OCI-LY3 (cell line): ENCODE data around the gene BRI3.

Experiments used
- H2AFZ ChIP-seq: fragments of 200-600, 300-600 bp; shearing (Covaris generic); 2 replicates; pipeline ENCODE4 v1.6.0; 2014; ENCODE audit warnings: antibody characterized with exemption, low read depth, low read length
- H3K27ac ChIP-seq: fragments of 200-600, 300-600 bp; sonication (generic); 2 replicates; pipeline ENCODE4 v1.5.1; 2014; ENCODE audit warnings: mild to moderate bottlenecking, low read length, moderate library complexity, mixed read lengths
- H3K27me3 ChIP-seq: fragments of 200-600, 300-600 bp; sonication (generic); 2 replicates; pipeline ENCODE4 v1.6.1; 2014; ENCODE audit warnings: low read depth, low read length, mixed read lengths
- H3K36me3 ChIP-seq: fragments of 200-600, 300-600 bp; sonication (generic); replicated peaks from 2 replicates; pipeline ENCODE3; 2014; ENCODE audit warnings: low read depth, low read length, mixed read lengths
- H3K4me1 ChIP-seq: fragments of 300-600, 200-600 bp; sonication (generic); 2 replicates; pipeline ENCODE4 v1.6.1; 2014; ENCODE audit warnings: low read length, mixed read lengths
- H3K4me2 ChIP-seq: fragments of 200-600, 300-600 bp; sonication (generic); 2 replicates; pipeline ENCODE4 v1.6.1; 2014; ENCODE audit warnings: low read length, mixed read lengths
- H3K4me3 ChIP-seq: fragments of 300-600, 200-600 bp; sonication (generic); 2 replicates; pipeline ENCODE4 v1.5.1; 2014; ENCODE audit warnings: antibody characterized with exemption, mild to moderate bottlenecking, low read length, moderate library complexity
- H3K79me2 ChIP-seq: fragments of 300-600, 200-600 bp; shearing (Covaris generic); 2 replicates; pipeline ENCODE4 v1.6.1; 2014; ENCODE audit warnings: mild to moderate bottlenecking, low read length, mixed read lengths
- H3K9ac ChIP-seq: fragments of 300-600, 200-600 bp; shearing (Covaris generic); 2 replicates; pipeline ENCODE4 v1.6.0; 2014; ENCODE audit warnings: mild to moderate bottlenecking, low read length, moderate library complexity
- H3K9me3 ChIP-seq: fragments of 200-600, 300-600 bp; shearing (Covaris generic); 2 replicates; pipeline ENCODE4 v1.6.1; 2014; ENCODE audit warnings: low read length, mixed read lengths; ENCODE audit not compliant: insufficient read depth
- H4K20me1 ChIP-seq: fragments of 200-600, 300-600 bp; sonication (generic); 2 replicates; pipeline ENCODE4 v1.6.1; 2016; ENCODE audit warnings: low read length, mixed read lengths; ENCODE audit not compliant: insufficient read depth
- EZH2phosphoT487 ChIP-seq: fragments of 200-600 bp; shearing (Covaris generic); IDR thresholded peaks from 2 replicates; pipeline ENCODE4 v1.6.1; 2018; ENCODE audit warnings: antibody characterized with exemption, mixed run types, low read depth
- TF ChIP-seq, protein P1 (sequence below): fragments of 200-600, 300-600 bp; sonication (generic); IDR thresholded peaks from 2 replicates; pipeline ENCODE4 v1.5.1; 2014; ENCODE audit warnings: antibody characterized with exemption, low read length, low read depth

Gene BRI3

DNA sequence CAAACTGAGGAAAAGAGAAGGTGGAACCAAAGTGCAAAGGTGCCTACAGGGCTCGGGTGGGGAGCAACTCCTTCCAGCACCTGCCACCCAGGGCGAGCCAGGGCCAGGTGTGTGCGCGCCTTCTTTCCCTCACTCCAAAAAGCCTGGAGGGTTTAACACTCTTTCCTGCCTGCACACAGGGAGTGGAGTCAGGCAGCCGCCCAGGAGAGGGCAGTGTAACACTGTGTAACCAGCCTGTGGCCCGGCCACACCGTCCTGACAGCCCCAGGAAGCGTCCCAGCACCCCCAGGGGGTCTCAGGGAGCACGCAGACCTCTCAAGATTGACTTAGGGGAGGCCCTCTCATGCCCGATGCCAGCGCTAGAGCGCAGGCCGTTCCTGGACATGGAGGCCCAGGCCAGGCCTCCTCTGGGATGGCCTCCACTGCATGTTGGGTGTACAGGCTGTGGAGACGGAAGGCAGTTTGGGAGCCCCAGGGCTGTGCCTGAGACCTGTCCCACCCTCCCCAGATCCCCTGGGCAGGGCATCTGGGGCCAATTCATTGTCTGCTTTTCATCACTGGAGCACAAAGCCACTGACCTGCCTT is 13.4 kb downstream of the BRI3 start:
- H3K27ac ChIP-seq = no peak overlapping the region
- peaks cover 20% of the 10 kb centered on the region for H4K20me1 ChIP-seq
- no peak overlapping the region for H2AFZ ChIP-seq
- H3K4me1 ChIP-seq = no peaks in the 10 kb centered on the region
- H3K27me3 ChIP-seq = no peaks in the 10 kb centered on the region
- TF ChIP-seq, protein P1, sequence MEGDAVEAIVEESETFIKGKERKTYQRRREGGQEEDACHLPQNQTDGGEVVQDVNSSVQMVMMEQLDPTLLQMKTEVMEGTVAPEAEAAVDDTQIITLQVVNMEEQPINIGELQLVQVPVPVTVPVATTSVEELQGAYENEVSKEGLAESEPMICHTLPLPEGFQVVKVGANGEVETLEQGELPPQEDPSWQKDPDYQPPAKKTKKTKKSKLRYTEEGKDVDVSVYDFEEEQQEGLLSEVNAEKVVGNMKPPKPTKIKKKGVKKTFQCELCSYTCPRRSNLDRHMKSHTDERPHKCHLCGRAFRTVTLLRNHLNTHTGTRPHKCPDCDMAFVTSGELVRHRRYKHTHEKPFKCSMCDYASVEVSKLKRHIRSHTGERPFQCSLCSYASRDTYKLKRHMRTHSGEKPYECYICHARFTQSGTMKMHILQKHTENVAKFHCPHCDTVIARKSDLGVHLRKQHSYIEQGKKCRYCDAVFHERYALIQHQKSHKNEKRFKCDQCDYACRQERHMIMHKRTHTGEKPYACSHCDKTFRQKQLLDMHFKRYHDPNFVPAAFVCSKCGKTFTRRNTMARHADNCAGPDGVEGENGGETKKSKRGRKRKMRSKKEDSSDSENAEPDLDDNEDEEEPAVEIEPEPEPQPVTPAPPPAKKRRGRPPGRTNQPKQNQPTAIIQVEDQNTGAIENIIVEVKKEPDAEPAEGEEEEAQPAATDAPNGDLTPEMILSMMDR = peak; percentile 64
- no peak for TF ChIP-seq EZH2phosphoT487
- no peaks in the 10 kb centered on the region for H3K9me3 ChIP-seq
- H3K4me2 ChIP-seq = no peak overlapping the region
- peaks cover 7% of the 10 kb centered on the region for H3K36me3 ChIP-seq
- no peak overlapping the region for H3K9ac ChIP-seq
- no peak overlapping the region for H3K4me3 ChIP-seq
- no peaks in the 10 kb centered on the region for H3K79me2 ChIP-seq

DNA sequence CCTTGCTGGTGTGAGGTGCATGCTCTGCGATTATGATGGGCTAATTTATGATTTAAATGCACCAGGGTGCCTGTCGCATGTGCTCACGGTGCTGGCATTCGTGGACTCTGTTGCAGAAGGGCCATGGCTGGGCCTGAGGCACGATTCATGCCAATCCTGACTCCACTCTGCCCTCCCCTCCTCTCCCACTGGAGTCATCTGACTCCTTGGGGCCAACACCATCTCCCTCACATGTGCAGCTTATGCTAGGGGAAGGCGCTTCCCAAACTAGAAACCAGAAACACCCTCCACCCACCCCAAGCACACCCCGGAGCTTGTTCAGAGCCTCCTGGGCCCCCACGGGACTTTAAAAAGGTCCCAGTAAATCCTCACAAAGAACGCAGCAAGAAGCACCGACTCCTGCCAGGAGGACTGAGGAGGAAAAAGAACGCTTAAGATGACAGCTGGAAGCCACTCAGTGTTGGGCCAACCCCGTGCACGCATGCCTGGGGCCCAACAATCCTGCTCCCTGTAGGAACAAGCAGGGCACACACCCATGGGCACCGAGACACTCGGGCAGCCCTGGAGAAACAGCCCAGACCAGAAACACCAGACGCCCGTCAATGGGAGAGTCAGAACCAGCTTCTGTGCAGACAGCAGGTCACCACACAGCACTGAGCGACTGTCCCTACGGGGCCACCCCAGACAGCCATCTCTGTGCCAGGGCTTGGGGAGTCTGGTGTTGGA is 14.1 kb downstream of the BRI3 start:
- Histone ChIP-seq H3K36me3 (peaks cover 7% of the 10 kb centered on the region), H3K4me3 (no peak overlapping the region), H3K9ac (no peak overlapping the region), H3K4me1 (no peaks in the 10 kb centered on the region), H3K79me2 (no peaks in the 10 kb centered on the region), H3K4me2 (no peak overlapping the region), H4K20me1 (peaks cover 20% of the 10 kb centered on the region), H3K27ac (no peak overlapping the region), H2AFZ (no peak overlapping the region), H3K27me3 (no peaks in the 10 kb centered on the region), H3K9me3 (no peaks in the 10 kb centered on the region)
- TF ChIP-seq, protein P1 = no peak
- no peak for TF ChIP-seq EZH2phosphoT487

DNA sequence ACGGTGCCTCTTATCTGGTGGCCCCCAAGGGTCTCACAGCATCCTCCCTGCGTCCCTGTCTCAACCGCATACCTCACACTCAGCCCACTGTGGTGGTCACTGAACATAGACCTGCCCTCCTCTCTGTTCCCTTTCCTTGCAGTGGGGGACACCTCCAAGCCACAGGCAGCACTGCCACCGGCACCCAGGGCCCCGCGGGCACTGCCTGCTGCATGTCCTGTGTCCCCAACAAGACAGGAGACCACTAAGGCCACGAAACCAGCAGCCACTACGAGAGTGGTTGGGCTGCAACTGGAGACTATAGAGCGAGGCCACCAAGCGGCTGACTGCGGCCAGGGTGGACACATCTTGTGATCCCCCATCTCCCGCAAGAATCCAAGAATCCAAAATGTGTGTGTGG is 15.3 kb downstream of the BRI3 start:
- Histone ChIP-seq H3K9me3 (no peaks in the 10 kb centered on the region), H3K79me2 (no peaks in the 10 kb centered on the region), H3K36me3 (peaks cover 5% of the 10 kb centered on the region), H3K4me2 (no peak overlapping the region), H3K4me3 (no peak overlapping the region), H2AFZ (no peak overlapping the region), H3K27me3 (no peaks in the 10 kb centered on the region), H4K20me1 (peaks cover 13% of the 10 kb centered on the region; the same call in 1 of the 2 replicates), H3K27ac (no peak overlapping the region), H3K4me1 (no peaks in the 10 kb centered on the region), H3K9ac (no peak overlapping the region)
- TF ChIP-seq, protein P1 = no peak
- TF ChIP-seq EZH2phosphoT487 = no peak

DNA sequence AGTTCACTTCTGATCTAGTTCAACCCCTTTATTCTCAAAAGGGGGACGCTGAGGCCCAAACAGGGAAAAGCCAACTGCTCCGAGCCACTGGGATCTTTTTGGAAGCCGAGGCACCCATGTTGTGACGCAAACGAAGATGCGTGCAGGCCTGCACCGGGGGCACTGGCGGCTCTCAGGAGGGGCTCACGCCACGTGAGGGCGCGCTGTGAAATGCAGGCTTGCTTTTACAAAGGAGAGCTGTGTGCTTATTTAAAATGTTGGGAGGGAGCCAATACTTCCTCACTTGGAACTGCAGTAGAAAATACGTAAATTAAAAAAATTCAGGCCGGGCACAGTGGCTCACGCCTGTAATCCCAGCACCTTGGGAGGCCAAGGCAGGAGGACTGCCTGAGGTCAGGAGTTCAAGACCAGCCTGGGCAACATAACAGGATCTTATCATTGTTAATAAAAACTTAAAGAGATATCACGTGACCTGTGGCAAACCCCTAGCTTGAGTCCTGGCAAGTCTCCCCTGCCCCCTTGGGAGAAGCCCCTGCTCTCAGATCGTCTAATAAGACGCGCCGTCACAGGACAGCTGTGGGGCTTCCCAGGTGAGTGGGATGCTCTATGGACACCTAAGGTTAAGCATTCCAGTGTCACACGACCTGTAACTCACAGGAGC is 16.3 kb downstream of the BRI3 start:
- TF ChIP-seq EZH2phosphoT487 = no peak
- TF ChIP-seq, protein P1 = no peak
- Histone ChIP-seq H4K20me1 (0 out of 2 replicates have a peak, but pooled peaks cover 9% of the 10 kb centered on the region), H3K27ac (no peak overlapping the region), H3K36me3 (no peaks in the 10 kb centered on the region), H3K4me2 (no peak overlapping the region), H3K9me3 (no peaks in the 10 kb centered on the region), H3K4me1 (no peaks in the 10 kb centered on the region), H3K9ac (no peak overlapping the region), H2AFZ (no peak overlapping the region), H3K27me3 (no peaks in the 10 kb centered on the region), H3K79me2 (no peaks in the 10 kb centered on the region), H3K4me3 (no peak overlapping the region)
